Prostate gland (tissue), 2 donors: ENCODE results near the gene TUBB3. TPM values are rescaled to one million over a fixed set of nuclear protein-coding genes. Genes with fewer than 3 reads are reported as not detected.

Experiments
- DNase-seq: peaks from one replicate; pipeline ENCODE4 v3.0.0-alpha.2; 2019; ENCODE audit warnings: low spot score
- H3K27ac ChIP-seq, 2 donors: fragments of 200-600 bp; sonication (generic); 2 replicates each; pipeline ENCODE4 v1.5.1; 2017 to 2019
- H3K27me3 ChIP-seq: fragments of 200-600 bp; sonication (generic); replicated peaks from 2 replicates; pipeline ENCODE4 v1.5.1; 2019; ENCODE audit not compliant: insufficient read depth
- H3K36me3 ChIP-seq, 2 donors: fragments of 200-600 bp; sonication (generic); 1 replicate in 1 of 2; 2 replicates in 1 of 2; pipeline versions ENCODE4 v1.5.1 to v1.8.1; 2017 to 2019
- H3K4me1 ChIP-seq: fragments of 200-600 bp; sonication (generic); replicated peaks from 2 replicates; pipeline ENCODE4 v1.5.1; 2019
- H3K4me3 ChIP-seq, 2 donors: fragments of 200-600 bp; sonication (generic); 2 replicates each; pipeline ENCODE4 v1.5.1; 2017 to 2019
- H3K9me3 ChIP-seq: fragments of 200-600 bp; sonication (generic); 2 replicates; pipeline ENCODE4 v1.5.1; 2017
- CTCF ChIP-seq, 4 experiments: fragments of 200-600 bp in 2 of 4; fragments of 450-650 bp in 2 of 4; sonication (generic) in 2 of 4; IDR thresholded peaks; 1 replicate in 3 of 4; 2 replicates in 1 of 4; pipeline ENCODE4 v1.5.1; 2016 to 2019; ENCODE audit warnings: antibody characterized with exemption in 4 of 4, mild to moderate bottlenecking in 2 of 4, moderate library complexity in 2 of 4
- POLR2A ChIP-seq: fragments of 450-650 bp; IDR thresholded peaks from one replicate; pipeline ENCODE4 v1.6.1; 2016; ENCODE audit warnings: antibody characterized with exemption, mild to moderate bottlenecking
- POLR2AphosphoS5 ChIP-seq: sonication (generic); formaldehyde crosslinking; IDR thresholded peaks from one replicate; pipeline ENCODE4 v1.6.1; 2017; ENCODE audit warnings: antibody characterized with exemption
- WGBS: methylation state at CpG from one replicate; pipeline ENCODE4 v1.1.5; 2018; 5-methylcytosine and 5-hydroxymethylcytosine counted together
- intact Hi-C: fragments of 100-400 bp; cut with DNase I; formaldehyde crosslinking; loops from one replicate; pipeline ENCODE4 v1.14.2; 2022
- total RNA-seq, 2 donors: library from RNA; depleted of rRNA; stranded (reverse); fragments of >200 nt; gene quantifications; one replicate each; pipeline ENCODE4 v1.1.0, GENCODE V29; 2016

TUBB3 gene
- total RNA-seq, 2 donors from 2014 or later: 0.82 to 20.7 TPM

GRCh38 chr16:89895482-89896250, 27.5 kb upstream of the TUBB3 start:
- Histone ChIP-seq H3K27ac (no peak overlapping the region), H3K9me3 (no peaks in the 10 kb centered on the region), H3K4me3 (no peak overlapping the region), H3K27me3 (no peaks in the 10 kb centered on the region), H3K4me1 (no peaks in the 10 kb centered on the region), H3K36me3 (peaks cover 23 to 40% of the 10 kb centered on the region in 2 donors)
- TF ChIP-seq POLR2A (no peak), POLR2AphosphoS5 (no peak), CTCF (IDR thresholded peaks at IDR 0.05) (no peak)
- 92% methylated on average over 25 of the region's 26 CpGs for WGBS
- no peak for DNase-seq
- intact Hi-C loops: no loop called here

GRCh38 chr16:89897204-89897603, 25.9 kb upstream of the TUBB3 start:
- intact Hi-C loops: no loop called here
- Histone ChIP-seq H3K4me1 (no peaks in the 10 kb centered on the region), H3K9me3 (no peaks in the 10 kb centered on the region), H3K27ac (no peak overlapping the region), H3K4me3 (no peak overlapping the region), H3K27me3 (no peaks in the 10 kb centered on the region), H3K36me3 (peaks cover 25 to 40% of the 10 kb centered on the region in 2 donors)
- DNase-seq: no peak
- 98% methylated on average over 11 of the region's 11 CpGs for whole genome bisulfite sequencing
- no peak for TF ChIP-seq POLR2A

- TF ChIP-seq CTCF (IDR thresholded peaks at IDR 0.05): no peak
- no peak for TF ChIP-seq POLR2AphosphoS5
- TF ChIP-seq POLR2A: no peak
- no peaks in the 10 kb centered on the region for H3K27me3 ChIP-seq
- 94% methylated on average over 36 of the region's 36 CpGs for WGBS
- H3K27ac ChIP-seq: no peak overlapping the region
- intact Hi-C loops: no loop called here
- no peak overlapping the region for H3K4me3 ChIP-seq
- no peaks in the 10 kb centered on the region for H3K4me1 ChIP-seq
- H3K9me3 ChIP-seq: no peaks in the 10 kb centered on the region
- no peak for DNase-seq
- peaks cover 13 to 31% of the 10 kb centered on the region in 2 donors for H3K36me3 ChIP-seq
Observed at GRCh38 chr16:89898201-89898967, 24.8 kb upstream of the TUBB3 start.

GRCh38 chr16:89899879-89900481, 23.2 kb upstream of the TUBB3 start:
- no peak overlapping the region for H3K4me3 ChIP-seq
- DNase-seq: no peak
- intact Hi-C loops: no loop called here
- 93% methylated on average over 20 of the region's 20 CpGs for WGBS
- H3K27me3 ChIP-seq: no peaks in the 10 kb centered on the region
- H3K9me3 ChIP-seq: no peaks in the 10 kb centered on the region
- no peak overlapping the region for H3K27ac ChIP-seq
- no peaks in the 10 kb centered on the region for H3K4me1 ChIP-seq
- TF ChIP-seq POLR2AphosphoS5: no peak
- H3K36me3 ChIP-seq: peaks cover 13 to 33% of the 10 kb centered on the region in 2 donors

GRCh38 chr16:89900885-89901284, 22.3 kb upstream of the TUBB3 start:
- WGBS: 92% methylated on average over 17 of the region's 17 CpGs
- Histone ChIP-seq H3K9me3 (no peaks in the 10 kb centered on the region), H3K27ac (no peak overlapping the region), H3K27me3 (no peaks in the 10 kb centered on the region), H3K36me3 (peaks cover 16 to 26% of the 10 kb centered on the region in 2 donors), H3K4me3 (no peak overlapping the region), H3K4me1 (no peaks in the 10 kb centered on the region)
- no peak for TF ChIP-seq POLR2AphosphoS5
- TF ChIP-seq POLR2A: no peak
- no peak for TF ChIP-seq CTCF (IDR thresholded peaks at IDR 0.05)
- intact Hi-C loops: no loop called here
- no peak for DNase-seq
